ENCODE results near the gene MEI4. TPM values are rescaled to one million over a fixed set of nuclear protein-coding genes. Genes with fewer than 3 reads are reported as not detected.

MEI4 gene
- total RNA-seq, 1 donor from 2014 or later, result 1.5 TPM

DNA sequence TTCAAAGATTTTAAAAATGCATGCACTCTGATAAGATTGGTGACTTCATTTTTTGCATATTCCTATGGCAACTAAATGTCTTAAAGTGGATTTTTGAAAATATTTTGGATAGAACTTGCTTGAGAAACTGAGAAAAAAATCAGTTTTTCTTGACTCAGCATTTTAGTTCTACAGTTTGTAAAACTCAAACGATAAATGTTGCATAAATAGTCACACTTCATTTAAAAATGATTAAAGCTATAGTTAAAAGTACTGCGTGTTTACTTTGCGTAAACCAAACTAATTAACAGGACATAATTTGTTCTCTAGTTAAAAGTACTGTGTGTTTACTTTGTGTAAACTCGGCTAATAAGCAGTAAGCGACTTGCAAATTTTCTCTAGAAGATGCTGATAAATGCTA, 28.3 kb upstream of the MEI4 start:
- no peak overlapping the region for H3K27ac Mint-ChIP-seq
- no peak overlapping the region for H3K4me3 Mint-ChIP-seq
- H3K9me3 Mint-ChIP-seq, result peaks cover 8% of the 10 kb centered on the region
- no peak for DNase-seq (ENCODE audit: low spot score in 2 of 2, unreplicated experiment in 2 of 2)
- H3K4me1 Mint-ChIP-seq, result no peaks in the 10 kb centered on the region
- H3K27me3 Mint-ChIP-seq (ENCODE audit: low read depth), result no peaks in the 10 kb centered on the region
- TF ChIP-seq, protein P1, sequence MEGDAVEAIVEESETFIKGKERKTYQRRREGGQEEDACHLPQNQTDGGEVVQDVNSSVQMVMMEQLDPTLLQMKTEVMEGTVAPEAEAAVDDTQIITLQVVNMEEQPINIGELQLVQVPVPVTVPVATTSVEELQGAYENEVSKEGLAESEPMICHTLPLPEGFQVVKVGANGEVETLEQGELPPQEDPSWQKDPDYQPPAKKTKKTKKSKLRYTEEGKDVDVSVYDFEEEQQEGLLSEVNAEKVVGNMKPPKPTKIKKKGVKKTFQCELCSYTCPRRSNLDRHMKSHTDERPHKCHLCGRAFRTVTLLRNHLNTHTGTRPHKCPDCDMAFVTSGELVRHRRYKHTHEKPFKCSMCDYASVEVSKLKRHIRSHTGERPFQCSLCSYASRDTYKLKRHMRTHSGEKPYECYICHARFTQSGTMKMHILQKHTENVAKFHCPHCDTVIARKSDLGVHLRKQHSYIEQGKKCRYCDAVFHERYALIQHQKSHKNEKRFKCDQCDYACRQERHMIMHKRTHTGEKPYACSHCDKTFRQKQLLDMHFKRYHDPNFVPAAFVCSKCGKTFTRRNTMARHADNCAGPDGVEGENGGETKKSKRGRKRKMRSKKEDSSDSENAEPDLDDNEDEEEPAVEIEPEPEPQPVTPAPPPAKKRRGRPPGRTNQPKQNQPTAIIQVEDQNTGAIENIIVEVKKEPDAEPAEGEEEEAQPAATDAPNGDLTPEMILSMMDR (IDR thresholded peaks at IDR 0.05; ENCODE audit: unreplicated experiment), result no peak
- no peaks in the 10 kb centered on the region for H3K36me3 Mint-ChIP-seq

DNA sequence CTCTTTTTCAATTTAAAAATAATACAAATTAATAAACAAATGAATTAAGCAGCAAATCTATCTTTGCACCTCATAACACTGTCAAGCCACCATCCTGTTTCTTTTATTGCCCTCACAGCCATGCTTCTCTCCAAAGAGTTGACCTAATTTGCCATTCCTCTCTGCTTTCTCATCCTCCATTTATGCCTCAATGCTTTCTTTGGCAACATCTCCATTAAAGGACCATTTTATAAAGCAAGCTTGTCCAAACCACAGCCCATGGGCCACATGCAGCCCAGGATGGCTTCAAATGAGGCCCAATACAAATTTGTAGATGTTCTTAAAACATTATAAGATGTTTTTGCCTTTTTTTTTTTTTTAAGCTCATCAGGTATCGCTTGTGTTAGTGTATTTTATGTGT, 26.4 kb upstream of the MEI4 start:
- Mint-ChIP-seq H3K4me1 (no peaks in the 10 kb centered on the region), H3K27me3 (ENCODE audit: low read depth) (no peaks in the 10 kb centered on the region), H3K27ac (no peak overlapping the region), H3K4me3 (no peak overlapping the region), H3K9me3 (peaks cover 8% of the 10 kb centered on the region), H3K36me3 (no peaks in the 10 kb centered on the region)
- no peak for DNase-seq (ENCODE audit: low spot score in 2 of 2, unreplicated experiment in 2 of 2)
- TF ChIP-seq, protein P1 (IDR thresholded peaks at IDR 0.05; ENCODE audit: unreplicated experiment), result no peak

DNA sequence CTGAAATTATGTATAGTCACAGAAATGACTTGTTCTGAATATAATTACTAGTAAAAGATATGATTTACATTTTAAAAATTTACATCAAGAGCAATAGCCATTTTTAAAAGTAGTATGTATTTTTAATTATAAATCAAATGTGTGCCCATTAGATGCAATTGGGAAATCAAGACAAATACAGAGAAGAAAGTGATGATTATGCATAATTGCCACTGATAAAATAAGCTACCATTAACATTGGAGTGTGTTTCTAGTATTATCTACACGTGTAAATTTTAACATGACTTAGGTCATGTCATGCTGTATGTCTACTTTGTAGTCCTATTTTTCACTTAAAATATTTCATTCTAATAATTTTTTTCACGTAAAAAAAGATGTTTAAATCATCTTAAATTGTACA, 22.8 kb upstream of the MEI4 start:
- Mint-ChIP-seq H3K27ac (no peak overlapping the region), H3K4me3 (no peak overlapping the region), H3K36me3 (no peaks in the 10 kb centered on the region), H3K27me3 (ENCODE audit: low read depth) (no peaks in the 10 kb centered on the region), H3K9me3 (peaks cover 8% of the 10 kb centered on the region), H3K4me1 (peaks cover 7% of the 10 kb centered on the region)
- DNase-seq (ENCODE audit: low spot score in 2 of 2, unreplicated experiment in 2 of 2), result no peak
- TF ChIP-seq, protein P1 (IDR thresholded peaks at IDR 0.05; ENCODE audit: unreplicated experiment), result no peak

DNA sequence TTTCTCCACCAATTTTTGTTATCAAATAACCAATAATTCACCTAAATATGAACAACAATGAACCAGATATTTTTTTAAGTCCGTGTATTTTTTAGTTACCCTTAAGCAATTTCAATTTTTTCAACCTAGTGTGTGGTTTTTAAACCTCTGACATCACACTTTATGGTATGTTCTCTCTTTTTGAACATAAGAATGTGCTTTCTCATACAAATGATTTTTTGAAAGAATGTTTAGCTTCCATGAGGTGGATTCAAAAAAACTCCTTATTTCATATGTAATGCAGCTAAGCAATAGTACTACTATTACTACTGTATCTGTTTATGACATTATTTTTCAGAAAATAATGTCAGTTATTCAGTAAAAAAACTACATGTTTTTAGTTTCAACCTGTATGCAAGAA, 19.4 kb upstream of the MEI4 start:
- Mint-ChIP-seq H3K4me1 (peaks cover 7% of the 10 kb centered on the region), H3K4me3 (no peak overlapping the region), H3K9me3 (no peaks in the 10 kb centered on the region), H3K27me3 (ENCODE audit: low read depth) (no peaks in the 10 kb centered on the region), H3K36me3 (no peaks in the 10 kb centered on the region), H3K27ac (no peak overlapping the region)
- TF ChIP-seq, protein P1 (IDR thresholded peaks at IDR 0.05; ENCODE audit: unreplicated experiment), result no peak
- no peak for DNase-seq (ENCODE audit: low spot score in 2 of 2, unreplicated experiment in 2 of 2)

DNA sequence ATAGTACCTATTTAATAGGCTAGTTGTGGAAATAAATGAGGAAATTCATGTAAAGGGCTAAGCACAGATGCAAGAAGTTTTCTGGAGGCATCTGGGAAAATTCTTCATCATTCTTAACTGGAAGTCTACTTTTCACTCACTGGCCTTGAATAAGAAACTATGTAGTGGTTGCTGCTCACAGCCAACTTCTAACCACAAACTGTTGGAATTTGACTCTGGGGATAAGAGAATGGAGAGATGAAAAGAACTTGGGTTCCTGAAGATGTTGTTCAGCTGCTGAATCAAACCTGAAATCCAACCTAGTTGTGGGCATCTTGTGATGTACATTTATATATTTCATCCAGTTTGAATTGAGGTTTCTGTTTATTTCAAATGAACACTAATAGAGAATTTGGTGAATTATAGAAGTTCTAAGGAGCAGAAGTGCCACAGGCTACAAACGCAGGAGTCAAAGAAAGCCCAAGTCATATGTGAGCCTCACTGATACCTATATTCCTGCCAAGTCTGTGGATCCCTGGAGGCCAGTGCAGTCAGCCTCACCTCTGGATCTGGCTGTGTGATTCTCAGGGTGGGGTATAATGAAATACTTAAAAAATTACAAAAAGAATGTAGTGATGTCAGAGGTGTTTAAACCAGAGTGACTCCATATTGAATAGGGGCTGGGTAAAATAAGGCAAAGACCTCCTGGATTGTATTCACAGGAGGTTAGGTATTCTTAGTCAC, 18.7 kb upstream of the MEI4 start:
- Mint-ChIP-seq H3K36me3 (no peaks in the 10 kb centered on the region), H3K27me3 (ENCODE audit: low read depth) (no peaks in the 10 kb centered on the region), H3K4me1 (peaks cover 7% of the 10 kb centered on the region), H3K27ac (no peak overlapping the region), H3K9me3 (no peaks in the 10 kb centered on the region), H3K4me3 (no peak overlapping the region)
- no peak for DNase-seq (ENCODE audit: low spot score in 2 of 2, unreplicated experiment in 2 of 2)
- TF ChIP-seq, protein P1 (IDR thresholded peaks at IDR 0.05; ENCODE audit: unreplicated experiment), result no peak
